Fibroblast of the conjunctiva (primary cell): Measurements from ENCODE around the gene MAP7D2.

Source experiments
- DNase-seq: peaks from one replicate; pipeline ENCODE4 v3.0.0-alpha.2; 2010; ENCODE audit warnings: low read depth

MAP7D2 gene

DNA sequence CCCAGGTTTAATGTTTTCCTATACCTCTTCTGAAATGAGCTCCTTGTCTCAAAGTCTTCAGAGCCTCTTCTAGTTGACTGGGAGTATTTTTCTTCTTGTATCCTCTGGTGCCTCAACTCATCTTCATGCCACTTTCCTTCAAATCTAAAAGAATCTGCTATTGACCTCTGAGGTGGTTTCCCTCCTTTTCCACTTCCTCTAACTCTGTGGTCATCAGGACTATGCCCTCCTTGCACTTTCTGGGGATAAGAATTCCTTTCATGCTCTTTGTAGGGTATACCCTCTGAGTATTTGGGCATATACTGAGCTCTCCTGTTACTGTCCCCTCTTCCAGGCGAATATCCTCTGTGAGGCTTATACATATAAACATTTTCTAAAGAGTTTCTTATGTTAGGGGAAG lies 150.7 kb downstream of the MAP7D2 start:
- no peak for DNase-seq

DNA sequence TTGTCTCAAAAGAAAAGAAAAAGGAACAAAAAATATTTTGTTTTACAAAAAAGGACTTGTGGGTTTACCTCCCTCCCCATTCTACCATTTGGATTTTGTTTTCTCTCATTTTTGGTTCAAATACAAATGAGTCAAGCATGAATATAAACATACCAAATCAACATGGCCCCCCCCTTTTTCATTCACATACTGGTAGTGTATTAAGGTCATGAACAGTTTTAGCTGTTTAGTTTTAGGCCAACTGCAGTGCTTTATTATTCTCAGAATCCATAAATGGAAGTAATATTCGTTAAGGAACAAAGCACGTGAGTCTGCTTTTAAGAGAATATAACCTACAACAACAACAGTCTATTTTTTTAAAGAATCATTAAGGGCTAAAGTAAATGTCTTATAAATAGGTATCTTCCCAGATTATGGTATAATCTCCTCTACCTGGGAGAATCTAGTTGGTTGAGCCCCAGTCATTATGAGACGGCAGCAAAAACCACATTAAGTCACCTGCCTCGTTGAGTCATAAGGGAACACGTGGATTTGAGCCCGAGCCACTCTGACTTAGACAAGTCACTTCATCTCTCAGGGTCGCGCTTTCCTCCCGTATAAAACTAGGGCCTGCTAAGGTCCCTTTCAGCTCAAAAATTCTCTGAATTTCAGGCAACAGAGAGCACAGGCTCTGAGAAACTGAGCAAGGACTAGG lies 152.5 kb downstream of the MAP7D2 start:
- DNase-seq, result no peak

DNA sequence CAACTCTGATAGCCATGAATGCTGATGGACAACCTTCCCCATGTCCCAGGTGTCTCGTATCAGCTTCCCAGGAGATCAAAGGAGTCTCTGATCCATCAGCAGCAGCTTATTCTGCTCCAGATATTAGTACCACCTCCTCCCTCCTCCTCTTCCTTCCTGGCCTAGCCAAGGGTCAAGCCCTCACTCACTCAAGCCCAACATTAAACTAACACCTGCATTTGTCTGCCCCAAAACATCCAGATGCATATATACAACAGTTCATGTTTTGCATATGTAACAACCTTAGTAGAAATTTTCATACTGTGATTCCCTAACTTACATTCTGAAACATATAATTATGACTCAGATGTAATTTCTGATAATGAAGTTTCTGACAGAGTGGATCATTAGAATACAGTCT lies 155.8 kb downstream of the MAP7D2 start:
- DNase-seq, result no peak

DNA sequence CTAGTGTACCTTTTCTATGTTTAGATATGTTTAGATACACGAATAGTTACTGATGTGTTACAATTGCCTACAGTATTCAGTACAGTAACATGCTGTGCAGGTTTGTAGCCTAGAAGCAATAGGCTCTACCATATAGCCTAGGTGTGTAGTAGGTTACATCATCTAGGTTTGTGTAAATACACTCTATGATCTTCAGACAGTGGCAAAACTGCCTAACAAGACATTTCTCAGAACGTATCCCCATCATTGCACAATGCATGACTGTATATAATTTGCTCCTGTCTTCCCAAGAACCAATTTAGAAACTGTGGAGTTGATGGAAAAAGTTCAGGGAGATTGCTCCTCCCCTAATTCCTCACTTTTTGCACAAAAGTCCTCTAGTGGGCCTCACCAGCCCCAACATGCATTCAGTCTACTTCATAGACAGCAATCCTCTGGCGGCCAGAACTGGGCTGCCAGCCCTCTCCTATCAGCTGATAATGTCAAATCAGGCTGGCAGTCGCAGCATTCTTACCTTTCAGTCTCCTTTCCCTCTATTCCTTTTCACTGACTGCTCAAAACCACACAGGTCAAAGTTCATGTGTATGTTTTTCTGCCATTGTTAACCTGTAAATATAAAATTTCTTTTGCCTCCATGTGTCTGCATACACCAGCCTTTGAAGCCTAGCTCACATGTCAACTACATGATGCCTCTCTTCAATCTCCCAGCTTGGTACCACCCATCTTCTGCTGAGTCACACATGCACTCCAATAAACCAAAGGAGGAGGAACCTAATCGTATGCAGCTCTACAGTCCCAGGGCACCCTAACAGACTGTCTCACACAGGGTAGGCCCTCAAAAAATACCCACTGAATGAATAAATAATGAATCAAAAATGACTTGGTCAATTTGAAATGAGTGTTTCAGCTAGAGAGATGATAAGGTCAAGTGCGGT lies 157.9 kb downstream of the MAP7D2 start:
- DNase-seq, result no peak

DNA sequence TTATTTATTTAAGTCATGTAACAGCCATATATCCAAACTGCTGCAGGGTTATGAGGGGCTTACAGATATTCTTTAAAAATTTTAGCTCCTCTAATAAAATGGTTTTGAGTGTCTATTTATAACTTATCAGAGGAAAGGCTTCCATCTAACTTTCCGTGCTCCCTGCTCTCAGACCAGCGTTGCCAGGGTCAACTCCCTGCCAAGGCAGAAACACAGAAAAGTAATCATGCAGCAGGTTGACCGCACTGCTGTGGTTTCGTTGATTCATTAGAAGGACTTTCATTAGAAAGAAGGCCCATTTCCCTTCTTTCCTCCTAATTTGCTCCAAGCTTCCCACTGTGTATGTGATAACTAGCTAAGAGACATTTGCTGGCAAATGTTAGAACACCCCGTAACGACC lies 159.8 kb downstream of the MAP7D2 start:
- DNase-seq, result no peak
